ENCODE measurements around the gene RASSF10. TPM values are rescaled to one million over a fixed set of nuclear protein-coding genes. Genes with fewer than 3 reads are reported as not detected.

Gene RASSF10
- total RNA-seq, 1 experiment from 2014 or later = not detected

- TF ChIP-seq, protein P1, sequence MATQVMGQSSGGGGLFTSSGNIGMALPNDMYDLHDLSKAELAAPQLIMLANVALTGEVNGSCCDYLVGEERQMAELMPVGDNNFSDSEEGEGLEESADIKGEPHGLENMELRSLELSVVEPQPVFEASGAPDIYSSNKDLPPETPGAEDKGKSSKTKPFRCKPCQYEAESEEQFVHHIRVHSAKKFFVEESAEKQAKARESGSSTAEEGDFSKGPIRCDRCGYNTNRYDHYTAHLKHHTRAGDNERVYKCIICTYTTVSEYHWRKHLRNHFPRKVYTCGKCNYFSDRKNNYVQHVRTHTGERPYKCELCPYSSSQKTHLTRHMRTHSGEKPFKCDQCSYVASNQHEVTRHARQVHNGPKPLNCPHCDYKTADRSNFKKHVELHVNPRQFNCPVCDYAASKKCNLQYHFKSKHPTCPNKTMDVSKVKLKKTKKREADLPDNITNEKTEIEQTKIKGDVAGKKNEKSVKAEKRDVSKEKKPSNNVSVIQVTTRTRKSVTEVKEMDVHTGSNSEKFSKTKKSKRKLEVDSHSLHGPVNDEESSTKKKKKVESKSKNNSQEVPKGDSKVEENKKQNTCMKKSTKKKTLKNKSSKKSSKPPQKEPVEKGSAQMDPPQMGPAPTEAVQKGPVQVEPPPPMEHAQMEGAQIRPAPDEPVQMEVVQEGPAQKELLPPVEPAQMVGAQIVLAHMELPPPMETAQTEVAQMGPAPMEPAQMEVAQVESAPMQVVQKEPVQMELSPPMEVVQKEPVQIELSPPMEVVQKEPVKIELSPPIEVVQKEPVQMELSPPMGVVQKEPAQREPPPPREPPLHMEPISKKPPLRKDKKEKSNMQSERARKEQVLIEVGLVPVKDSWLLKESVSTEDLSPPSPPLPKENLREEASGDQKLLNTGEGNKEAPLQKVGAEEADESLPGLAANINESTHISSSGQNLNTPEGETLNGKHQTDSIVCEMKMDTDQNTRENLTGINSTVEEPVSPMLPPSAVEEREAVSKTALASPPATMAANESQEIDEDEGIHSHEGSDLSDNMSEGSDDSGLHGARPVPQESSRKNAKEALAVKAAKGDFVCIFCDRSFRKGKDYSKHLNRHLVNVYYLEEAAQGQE (IDR thresholded peaks at IDR 0.05; ENCODE audit: low read depth) = no peak
- TF ChIP-seq ZNF274 (IDR thresholded peaks at IDR 0.05; ENCODE audit: low read depth, low read length) (no peak), POLR2AphosphoS5 (IDR thresholded peaks at IDR 0.05; ENCODE audit: low read depth, low read length) (no peak)
- TF ChIP-seq, protein P2, sequence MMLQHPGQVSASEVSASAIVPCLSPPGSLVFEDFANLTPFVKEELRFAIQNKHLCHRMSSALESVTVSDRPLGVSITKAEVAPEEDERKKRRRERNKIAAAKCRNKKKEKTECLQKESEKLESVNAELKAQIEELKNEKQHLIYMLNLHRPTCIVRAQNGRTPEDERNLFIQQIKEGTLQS (IDR thresholded peaks at IDR 0.05) = no peak
Observed at GRCh38 chr11:12975195-12975594, 33.9 kb upstream of the RASSF10 start (continued).

DNA sequence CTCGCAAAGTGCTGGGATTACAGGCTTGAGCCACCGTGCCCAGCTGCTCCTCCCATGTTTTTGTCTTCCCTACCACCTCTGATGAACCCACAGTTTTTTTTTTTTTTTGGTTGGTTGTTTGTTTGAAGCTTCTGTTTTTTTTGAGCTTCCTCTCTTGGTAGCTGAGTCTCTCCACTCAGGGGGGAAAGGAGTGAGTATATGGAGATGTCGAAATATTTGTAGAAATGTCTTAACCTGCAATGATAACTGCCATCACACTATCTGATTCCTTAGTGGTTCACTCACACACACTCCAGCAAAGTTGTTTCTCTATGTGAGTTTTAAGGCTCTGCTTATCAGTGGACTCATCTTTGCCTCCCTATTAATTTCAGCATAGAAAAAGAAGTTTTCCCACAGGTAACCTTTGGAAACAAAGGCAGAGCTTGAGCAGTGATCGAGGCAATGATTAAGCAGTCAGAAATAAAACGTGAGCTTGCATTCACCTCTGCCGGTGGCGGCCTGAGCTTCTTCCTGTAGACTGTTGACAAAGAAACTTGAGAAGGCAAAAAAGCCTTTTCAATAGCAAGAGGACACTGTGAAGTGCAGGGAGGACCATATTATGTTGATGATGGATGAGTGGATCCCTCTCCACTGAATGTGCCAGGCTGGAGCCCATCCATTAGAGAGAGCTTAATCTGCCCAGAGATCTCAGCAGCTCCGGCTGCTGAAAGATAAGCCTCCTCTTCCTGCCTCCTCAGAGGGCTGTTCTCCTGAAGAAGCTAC is 29.0 kb upstream of the RASSF10 start:
- Histone ChIP-seq H3K4me2 (ENCODE audit: low read length) (no peak overlapping the region), H3K9me2 (ENCODE audit: insufficient read depth) (no peaks in the 10 kb centered on the region), H2AFZ (ENCODE audit: low read depth, low read length, poor library complexity, severe bottlenecking) (no peak overlapping the region), H3K27ac (ENCODE audit: low read depth, low read length) (no peak overlapping the region), H3K36me3 (ENCODE audit: control insufficient read depth in 1 of 2, insufficient read depth in 2 of 2, low read length in 2 of 2) (no peaks in the 10 kb centered on the region), H3K4me1 (ENCODE audit: control insufficient read depth in 1 of 2, insufficient read depth in 2 of 2, low read length in 2 of 2) (no peaks in the 10 kb centered on the region), H3K79me2 (ENCODE audit: insufficient read depth, low read length) (no peaks in the 10 kb centered on the region), H3K9ac (ENCODE audit: low read length) (no peak overlapping the region), H3K4me3 (replicated peaks in 1 of 2; ENCODE audit: low read depth in 1 of 2, low read length in 2 of 2) (no peak overlapping the region), H3K9me3 (ENCODE audit: control insufficient read depth in 1 of 2, insufficient read depth in 1 of 2, low read depth in 1 of 2, low read length in 2 of 2) (no peaks in the 10 kb centered on the region), H4K20me1 (ENCODE audit: insufficient read depth) (no peaks in the 10 kb centered on the region), H3K27me3 (ENCODE audit: insufficient read depth, low read length) (no peaks in the 10 kb centered on the region)
- no peak for TF ChIP-seq MAX (IDR thresholded peaks at IDR 0.05)
- TF ChIP-seq, protein P3, sequence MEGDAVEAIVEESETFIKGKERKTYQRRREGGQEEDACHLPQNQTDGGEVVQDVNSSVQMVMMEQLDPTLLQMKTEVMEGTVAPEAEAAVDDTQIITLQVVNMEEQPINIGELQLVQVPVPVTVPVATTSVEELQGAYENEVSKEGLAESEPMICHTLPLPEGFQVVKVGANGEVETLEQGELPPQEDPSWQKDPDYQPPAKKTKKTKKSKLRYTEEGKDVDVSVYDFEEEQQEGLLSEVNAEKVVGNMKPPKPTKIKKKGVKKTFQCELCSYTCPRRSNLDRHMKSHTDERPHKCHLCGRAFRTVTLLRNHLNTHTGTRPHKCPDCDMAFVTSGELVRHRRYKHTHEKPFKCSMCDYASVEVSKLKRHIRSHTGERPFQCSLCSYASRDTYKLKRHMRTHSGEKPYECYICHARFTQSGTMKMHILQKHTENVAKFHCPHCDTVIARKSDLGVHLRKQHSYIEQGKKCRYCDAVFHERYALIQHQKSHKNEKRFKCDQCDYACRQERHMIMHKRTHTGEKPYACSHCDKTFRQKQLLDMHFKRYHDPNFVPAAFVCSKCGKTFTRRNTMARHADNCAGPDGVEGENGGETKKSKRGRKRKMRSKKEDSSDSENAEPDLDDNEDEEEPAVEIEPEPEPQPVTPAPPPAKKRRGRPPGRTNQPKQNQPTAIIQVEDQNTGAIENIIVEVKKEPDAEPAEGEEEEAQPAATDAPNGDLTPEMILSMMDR (IDR thresholded peaks at IDR 0.05 in 2 of 3, conservative IDR thresholded peaks at IDR 0.05 in 1 of 3; ENCODE audit: borderline replicate concordance in 1 of 3, insufficient read depth in 1 of 3, low read depth in 2 of 3, low read length in 2 of 3) = no peak
- TF ChIP-seq SRF (IDR thresholded peaks at IDR 0.05; ENCODE audit: low read depth) = no peak
- TF ChIP-seq ELF1 (IDR thresholded peaks at IDR 0.05; ENCODE audit: borderline replicate concordance, low read depth) = no peak
- no peak for TF ChIP-seq FOSL1 (IDR thresholded peaks at IDR 0.05; ENCODE audit: low read depth)
- no peak for TF ChIP-seq ZFX (IDR thresholded peaks at IDR 0.05)
- no peak for TF ChIP-seq ZNF274 (IDR thresholded peaks at IDR 0.05; ENCODE audit: low read depth, low read length)
- TF ChIP-seq YY1 (IDR thresholded peaks at IDR 0.05; ENCODE audit: extremely low read depth, insufficient replicate concordance, low read depth, low read length) = no peak
- TF ChIP-seq SP1 (IDR thresholded peaks at IDR 0.05; ENCODE audit: low read depth) = no peak
- no peak for TF ChIP-seq SIN3A (IDR thresholded peaks at IDR 0.05; ENCODE audit: low read depth)
- TF ChIP-seq RAD21 (IDR thresholded peaks at IDR 0.05; ENCODE audit: low read depth) = no peak
- no peak for TF ChIP-seq POLR2AphosphoS5 (IDR thresholded peaks at IDR 0.05; ENCODE audit: low read depth, low read length)
- no peak for TF ChIP-seq EGR1 (IDR thresholded peaks at IDR 0.05; ENCODE audit: low read depth)
- TF ChIP-seq EZH2phosphoT487 (IDR thresholded peaks at IDR 0.05; ENCODE audit: borderline replicate concordance) = no peak
- no peak for TF ChIP-seq CEBPB (IDR thresholded peaks at IDR 0.05; ENCODE audit: low read depth)
- ATAC-seq (no peak), DNase-seq (ENCODE audit: low read depth, low spot score) (no peak)
- ChIA-PET CTCF (interaction anchor here (2.9 kb wide), 1 partner anchor 16 kb away, joined by 7 read pairs; no protein-coding TSS in a partner anchor), RAD21 (ENCODE audit: low non-redundant PET in 1 of 2, low total read pairs in 2 of 2, uncharacterized antibody in 2 of 2, unreplicated experiment in 2 of 2) (interaction anchor here in 1 of 2 experiments (0.6 kb wide), 1 partner anchor 11 kb away, joined by 3 read pairs; no protein-coding TSS in a partner anchor), POLR2A (no interaction called here)
- no TSS peak for BruUV-seq (replicated peaks)
- intact Hi-C loops (cut with micrococcal nuclease) = no loop called here

Measured in HCT116 (cell line).